ENCODE results near the gene DIRAS2.

DIRAS2 gene

GRCh38 chr9:90641086-90641485 lies 1.5 kb downstream of the DIRAS2 start:
- H3K4me3 ChIP-seq (ENCODE audit: low read depth, low read length) = no peak overlapping the region
- no peak for TF ChIP-seq CTCF (IDR thresholded peaks at IDR 0.05; ENCODE audit: insufficient read depth, low read depth, low read length, missing control alignments)
- no peak for DNase-seq (ENCODE audit: low read depth)

GRCh38 chr9:90640361-90640760 lies 2.3 kb downstream of the DIRAS2 start:
- no peak for DNase-seq (ENCODE audit: low read depth)
- TF ChIP-seq CTCF (IDR thresholded peaks at IDR 0.05; ENCODE audit: insufficient read depth, low read depth, low read length, missing control alignments) = no peak
- H3K4me3 ChIP-seq (ENCODE audit: low read depth, low read length) = no peak overlapping the region

GRCh38 chr9:90637626-90638025 lies 5.0 kb downstream of the DIRAS2 start:
- no peak for TF ChIP-seq CTCF (IDR thresholded peaks at IDR 0.05; ENCODE audit: insufficient read depth, low read depth, low read length, missing control alignments)
- no peak overlapping the region for H3K4me3 ChIP-seq (ENCODE audit: low read depth, low read length)
- no peak for DNase-seq (ENCODE audit: low read depth)

- DNase-seq (ENCODE audit: low read depth) = no peak
- no peak overlapping the region for H3K4me3 ChIP-seq (ENCODE audit: low read depth, low read length)
- no peak for TF ChIP-seq CTCF (IDR thresholded peaks at IDR 0.05; ENCODE audit: insufficient read depth, low read depth, low read length, missing control alignments)
Observed at GRCh38 chr9:90632647-90633207, 9.9 kb downstream of the DIRAS2 start.

- H3K4me3 ChIP-seq (ENCODE audit: low read depth, low read length) = no peak overlapping the region
- DNase-seq (ENCODE audit: low read depth) = no peak
- TF ChIP-seq CTCF (IDR thresholded peaks at IDR 0.05; ENCODE audit: insufficient read depth, low read depth, low read length, missing control alignments) = no peak
Observed at GRCh38 chr9:90631964-90632363, 10.7 kb downstream of the DIRAS2 start.

- no peak for TF ChIP-seq CTCF (IDR thresholded peaks at IDR 0.05; ENCODE audit: insufficient read depth, low read depth, low read length, missing control alignments)
- DNase-seq (ENCODE audit: low read depth) = no peak
- no peak overlapping the region for H3K4me3 ChIP-seq (ENCODE audit: low read depth, low read length)
Observed at GRCh38 chr9:90629991-90630390, 12.6 kb downstream of the DIRAS2 start.

GRCh38 chr9:90629354-90629753 lies 13.3 kb downstream of the DIRAS2 start:
- TF ChIP-seq CTCF (IDR thresholded peaks at IDR 0.05; ENCODE audit: insufficient read depth, low read depth, low read length, missing control alignments) = no peak
- no peak overlapping the region for H3K4me3 ChIP-seq (ENCODE audit: low read depth, low read length)
- DNase-seq (ENCODE audit: low read depth) = no peak
